GM12878 (cell line): ENCODE data around the gene RTP3. TPM values are rescaled to one million over a fixed set of nuclear protein-coding genes. Genes with fewer than 3 reads are reported as not detected.

Source experiments
- ATAC-seq: fragments of 200-7000 bp; cut with Tn5 transposase; 3 replicates; pipeline ENCODE4 v1.9.1; 2020; ENCODE audit warnings: mild to moderate bottlenecking, moderate library complexity
- BruUV-seq: library from RNA; stranded (reverse); fragments of 400-500 nt; replicated peaks from 2 replicates; lab custom pipeline; 2021; lab: Mats Ljungman, UMichigan
- CTCF ChIA-PET: fragments of 300-600 bp; sonication (Branson Sonifier 250); formaldehyde crosslinking; extraction: SDS; loops from one replicate; lab custom pipeline; 2021; ENCODE audit warnings: inconsistent platforms; lab: Yijun Ruan, JAX
- POLR2A ChIA-PET: fragments of 350-600 bp; formaldehyde crosslinking; extraction: SDS; loops from one replicate; lab custom pipeline; 2021; ENCODE audit warnings: inconsistent platforms; lab: Charles Lee
- RAD21 ChIA-PET: fragments of 300-600 bp; sonication (Branson Sonifier 250); formaldehyde crosslinking; loops from one replicate; lab custom pipeline; 2023; ENCODE audit warnings: antibody characterized with exemption; ENCODE audit not compliant: unreplicated experiment; lab: Charles Lee
- SMC1A ChIA-PET: fragments of 300-600 bp; sonication (Branson Sonifier 250); formaldehyde crosslinking; loops from one replicate; lab custom pipeline; 2023; ENCODE audit not compliant: unreplicated experiment, uncharacterized antibody; lab: Charles Lee
- DNase-seq: peaks from one replicate; pipeline ENCODE4 v3.0.0-alpha.2; 2011; ENCODE audit warnings: low read depth, low spot score
- FAIRE-seq: peaks from 3 replicates; lab custom pipeline; 2011; peaks lifted over from hg19 to GRCh38; lab: Jason Lieb, UNC
- H2AFZ ChIP-seq: 2 replicates; pipeline ENCODE4 v1.6.0; 2011; ENCODE audit warnings: low read depth, low read length, control low read depth; ENCODE audit not compliant: control insufficient read depth
- H3K27ac ChIP-seq: 2 replicates; pipeline ENCODE4 v1.5.1; 2011; ENCODE audit warnings: control low read depth; ENCODE audit not compliant: control insufficient read depth, insufficient read depth
- H3K27me3 ChIP-seq, 2 experiments: replicated peaks in 1 of 2; 2 replicates each; pipeline versions ENCODE4 v1.6.0 to v1.6.1; 2011; ENCODE audit warnings: low read length in 1 of 2; ENCODE audit not compliant: control insufficient read depth in 2 of 2, insufficient read depth in 2 of 2
- H3K36me3 ChIP-seq, 2 experiments: 2 replicates each; pipeline ENCODE4 v1.5.1; 2011; ENCODE audit warnings: low read length in 1 of 2; ENCODE audit not compliant: control insufficient read depth in 2 of 2, insufficient read depth in 2 of 2
- H3K4me1 ChIP-seq: 2 replicates; pipeline ENCODE4 v1.6.1; 2011; ENCODE audit warnings: mild to moderate bottlenecking, low read length, moderate library complexity, mixed read lengths; ENCODE audit not compliant: control insufficient read depth, insufficient read depth
- H3K4me2 ChIP-seq: 2 replicates; pipeline ENCODE4 v1.6.0; 2011; ENCODE audit warnings: control low read depth; ENCODE audit not compliant: control insufficient read depth, insufficient read depth
- H3K4me3 ChIP-seq: fragments of 200-600 bp; sonication (generic); 2 replicates; pipeline ENCODE4 v1.5.1; 2016
- H3K79me2 ChIP-seq: 2 replicates; pipeline ENCODE4 v1.6.0; 2011; ENCODE audit warnings: low read length; ENCODE audit not compliant: control insufficient read depth, insufficient read depth
- H3K9ac ChIP-seq: 2 replicates; pipeline ENCODE4 v1.8.0; 2011; ENCODE audit warnings: low read length, control low read depth, mixed read lengths; ENCODE audit not compliant: control insufficient read depth, insufficient read depth
- H3K9me3 ChIP-seq: replicated peaks from 3 replicates; pipeline ENCODE4 v1.5.1; 2011; ENCODE audit warnings: mild to moderate bottlenecking, low read length; ENCODE audit not compliant: control insufficient read depth, insufficient read depth
- H4K20me1 ChIP-seq: 2 replicates; pipeline ENCODE4 v1.6.0; 2011; ENCODE audit not compliant: control insufficient read depth, insufficient read depth
- CUX1 ChIP-seq: IDR thresholded peaks from 2 replicates; pipeline ENCODE4 v1.6.1; 2012; ENCODE audit warnings: improper control_type of control experiment, low read depth, low read length; ENCODE audit not compliant: insufficient replicate concordance
- EED ChIP-seq: sonication (generic); IDR thresholded peaks from 2 replicates; pipeline ENCODE4 v1.6.1; 2016; ENCODE audit warnings: antibody characterized with exemption, low read depth
- ELK1 ChIP-seq: IDR thresholded peaks from 2 replicates; pipeline ENCODE4 v1.6.1; 2012; ENCODE audit warnings: low read depth, low read length, improper control_type of control experiment
- IKZF1 ChIP-seq: fragments of 450-650 bp; conservative IDR thresholded peaks from 2 replicates; pipeline ENCODE4 v1.6.1; 2017; ENCODE audit warnings: antibody characterized with exemption, mild to moderate bottlenecking
- KLF5 ChIP-seq: fragments of 450-650 bp; IDR thresholded peaks from 2 replicates; pipeline ENCODE4 v1.6.1; 2014; ENCODE audit warnings: mild to moderate bottlenecking; ENCODE audit not compliant: partially characterized antibody
- MEF2B ChIP-seq: fragments of 450-650 bp; IDR thresholded peaks from 2 replicates; pipeline ENCODE4 v1.6.1; 2018; ENCODE audit warnings: mild to moderate bottlenecking, moderate library complexity; ENCODE audit not compliant: partially characterized antibody, poor library complexity, severe bottlenecking
- MTA2 ChIP-seq: fragments of 450-650 bp; IDR thresholded peaks from 2 replicates; pipeline ENCODE4 v1.6.1; 2016; ENCODE audit warnings: low read depth, mild to moderate bottlenecking, moderate library complexity
- MYC ChIP-seq: IDR thresholded peaks from 2 replicates; pipeline ENCODE4 v1.6.1; 2011; ENCODE audit warnings: mild to moderate bottlenecking, low read length, moderate library complexity, inconsistent platforms; ENCODE audit not compliant: insufficient read depth, insufficient replicate concordance, insufficient read length, severe bottlenecking
- PKNOX1 ChIP-seq: fragments of 450-650 bp; IDR thresholded peaks from 2 replicates; pipeline ENCODE4 v1.6.1; 2016; ENCODE audit warnings: mild to moderate bottlenecking
- RAD21 ChIP-seq: IDR thresholded peaks from 2 replicates; pipeline ENCODE4 v1.6.1; 2011; ENCODE audit warnings: mild to moderate bottlenecking, low read depth, low read length, moderate library complexity; ENCODE audit not compliant: insufficient read depth
- RB1 ChIP-seq: fragments of 450-650 bp; formaldehyde crosslinking; IDR thresholded peaks from 2 replicates; pipeline ENCODE4 v1.6.1; 2017; ENCODE audit warnings: mild to moderate bottlenecking, borderline replicate concordance
- SKIL ChIP-seq: fragments of 450-650 bp; IDR thresholded peaks from 2 replicates; pipeline ENCODE4 v1.6.1; 2017; ENCODE audit warnings: mild to moderate bottlenecking, low read depth, inconsistent platforms; ENCODE audit not compliant: poor library complexity, severe bottlenecking
- SMARCA5 ChIP-seq: fragments of 450-650 bp; IDR thresholded peaks from 2 replicates; pipeline ENCODE4 v1.6.1; 2017; ENCODE audit warnings: mild to moderate bottlenecking
- TARDBP ChIP-seq: IDR thresholded peaks from 2 replicates; pipeline ENCODE4 v1.6.1; 2016; ENCODE audit warnings: borderline replicate concordance
- TCF3 ChIP-seq: IDR thresholded peaks from 2 replicates; pipeline ENCODE4 v1.6.1; 2012; ENCODE audit warnings: low read depth, mild to moderate bottlenecking, low read length, borderline replicate concordance; ENCODE audit not compliant: insufficient read depth
- ZBED1 ChIP-seq: IDR thresholded peaks from 2 replicates; pipeline ENCODE4 v1.6.1; 2016; ENCODE audit warnings: borderline replicate concordance
- WGBS: methylation state at CpG from one replicate; pipeline ENCODE4 v1.1.6; 2016; ENCODE audit warnings: low lambda C conversion rate; ENCODE audit not compliant: insufficient replicate concordance, insufficient coverage; ENCODE audit errors: missing lambda C conversion rate; 5-methylcytosine and 5-hydroxymethylcytosine counted together
- in situ Hi-C: fragments of 300-500 bp; cut with MboI; formaldehyde crosslinking; loops from 9 replicates; pipeline ENCODE4 v1.14.3; 2018; ENCODE audit warnings: mixed read lengths
- intact Hi-C: fragments of 100-400 bp; cut with micrococcal nuclease; formaldehyde crosslinking; loops from one replicate; pipeline ENCODE4 v1.14.2; 2022; ENCODE audit not compliant: unreplicated experiment
- polyA plus RNA-seq, 11 experiments: library from polyadenylated mRNA; depleted of rRNA in 4 of 11; unstranded in 6 of 11; stranded (reverse) in 5 of 11; fragments of >200 nt; fragmentation: Nextera tagmentation in 4 of 11; fragmentation: Illumina TruSeq in 1 of 11; extraction: Ambion mirVana in 4 of 11; extraction: Trizol in 1 of 11; gene quantifications; 1 replicate in 1 of 11; 2 replicates in 10 of 11; pipeline versions ENCODE4 v1.2.1 to v1.2.3, GENCODE V29; 2011 to 2016; ENCODE audit warnings: inconsistent platforms in 2 of 11, missing spikeins in 2 of 11, low read depth in 1 of 11
- total RNA-seq, 4 experiments: library from RNA; depleted of rRNA in 3 of 4; stranded (reverse); fragments of >200 nt in 3 of 4; fragmentation: Illumina TruSeq in 1 of 4; extraction: Trizol in 1 of 4; gene quantifications; 2 replicates each; pipeline versions ENCODE4 v1.2.1 to v1.2.3, GENCODE V29; 2013 to 2021

The RTP3 gene
- total and polyA plus RNA-seq, 10 of the 15 experiments (the other 5 are each of a cell fraction or from before 2014, with no cell fraction given) = 0.06 TPM; not detected in 9

GRCh38 chr3:46506526-46506925 lies 8.8 kb downstream of the RTP3 start:
- ChIA-PET RAD21 (no interaction called here), POLR2A (no interaction called here), SMC1A (no interaction called here), CTCF (interaction anchor here (0.8 kb wide), 1 partner anchor 95 kb away, joined by 3 read pairs; no protein-coding TSS in a partner anchor)
- Histone ChIP-seq H3K9ac (no peak overlapping the region), H3K4me1 (peaks cover 8% of the 10 kb centered on the region), H3K36me3 (no peaks in the 10 kb centered on the region), H4K20me1 (no peaks in the 10 kb centered on the region), H3K27ac (no peak overlapping the region), H3K79me2 (no peaks in the 10 kb centered on the region), H2AFZ (no peak overlapping the region), H3K27me3 (no peaks in the 10 kb centered on the region), H3K9me3 (peaks cover 2% of the 10 kb centered on the region; the same call in 2 of the 3 replicates), H3K4me2 (no peak overlapping the region), H3K4me3 (no peak overlapping the region)
- intact Hi-C loops (no loop called here), in situ Hi-C loops (no loop called here)
- BruUV-seq = no TSS peak
- TF ChIP-seq IKZF1 = no peak
- no peak for TF ChIP-seq RAD21
- no peak for TF ChIP-seq MEF2B
- no peak for TF ChIP-seq TARDBP
- TF ChIP-seq MYC = no peak
- no peak for TF ChIP-seq SMARCA5
- TF ChIP-seq RB1 = no peak
- no peak for TF ChIP-seq PKNOX1
- TF ChIP-seq TCF3 = no peak
- TF ChIP-seq SKIL = no peak
- TF ChIP-seq ZBED1 = no peak
- TF ChIP-seq MTA2 = no peak
- TF ChIP-seq EED = no peak
- TF ChIP-seq KLF5 = no peak
- no peak for TF ChIP-seq ELK1
- TF ChIP-seq CUX1 = no peak
- DNase-seq (no peak), ATAC-seq (no peak), FAIRE-seq (no peak)
- WGBS = 92% methylated on average over 3 of the region's 3 CpGs
